ENCODE results near the gene TRIP12.
"Not testable (repeated sequence)": the region's sequence is repeated elsewhere in the genome, so short reads cannot be mapped to it uniquely, and the experiment has no call there.

TRIP12 gene

GRCh38 chr2:229905601-229906000 lies 16.2 kb downstream of the TRIP12 start:
- Histone ChIP-seq H3K36me3 (ENCODE audit: insufficient read depth, low read length) (no peaks in the 10 kb centered on the region), H3K9me3 (ENCODE audit: control insufficient read depth, insufficient read depth, low read length) (no peaks in the 10 kb centered on the region), H3K4me1 (ENCODE audit: insufficient read depth, low read length) (0 out of 2 replicates have a peak, but pooled peaks cover 2% of the 10 kb centered on the region), H3K9ac (ENCODE audit: low read depth, low read length) (no peak overlapping the region)

DNA sequence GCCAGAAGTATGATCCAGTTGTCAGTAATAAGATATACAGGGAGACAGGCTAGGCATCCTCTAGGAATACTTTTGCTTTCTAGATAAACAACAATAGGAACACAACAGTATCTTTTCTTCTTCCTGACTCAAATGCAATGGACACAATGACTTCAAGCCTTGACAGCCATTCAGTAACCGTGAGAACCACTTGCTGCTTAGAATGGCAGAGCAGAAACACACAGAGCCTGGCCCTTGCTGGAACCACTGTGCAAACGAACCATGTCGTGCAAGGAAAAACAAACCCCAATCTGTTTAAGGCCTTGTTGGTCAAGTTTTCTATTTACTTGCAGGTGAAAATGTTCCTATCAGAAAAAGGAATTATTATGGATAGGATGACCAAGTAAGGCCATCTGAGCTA lies 18.8 kb downstream of the TRIP12 start:
- H3K4me1 ChIP-seq (ENCODE audit: insufficient read depth, low read length) = no peaks in the 10 kb centered on the region; the same call in 1 of the 2 replicates
- H3K9me3 ChIP-seq (ENCODE audit: control insufficient read depth, insufficient read depth, low read length) = no peaks in the 10 kb centered on the region
- H3K36me3 ChIP-seq (ENCODE audit: insufficient read depth, low read length) = no peaks in the 10 kb centered on the region

GRCh38 chr2:229901819-229902218 lies 20.0 kb downstream of the TRIP12 start:
- H3K9me3 ChIP-seq (ENCODE audit: control insufficient read depth, insufficient read depth, low read length) = no peaks in the 10 kb centered on the region
- no peaks in the 10 kb centered on the region for H3K36me3 ChIP-seq (ENCODE audit: insufficient read depth, low read length)
- H3K4me1 ChIP-seq (ENCODE audit: insufficient read depth, low read length) = no peaks in the 10 kb centered on the region; the same call in 1 of the 2 replicates
- H3K9ac ChIP-seq (ENCODE audit: low read depth, low read length) = no peak overlapping the region

More for the DNA sequence above, 18.8 kb downstream of the TRIP12 start:
- H3K9ac ChIP-seq (ENCODE audit: low read depth, low read length) = no peak overlapping the region

DNA sequence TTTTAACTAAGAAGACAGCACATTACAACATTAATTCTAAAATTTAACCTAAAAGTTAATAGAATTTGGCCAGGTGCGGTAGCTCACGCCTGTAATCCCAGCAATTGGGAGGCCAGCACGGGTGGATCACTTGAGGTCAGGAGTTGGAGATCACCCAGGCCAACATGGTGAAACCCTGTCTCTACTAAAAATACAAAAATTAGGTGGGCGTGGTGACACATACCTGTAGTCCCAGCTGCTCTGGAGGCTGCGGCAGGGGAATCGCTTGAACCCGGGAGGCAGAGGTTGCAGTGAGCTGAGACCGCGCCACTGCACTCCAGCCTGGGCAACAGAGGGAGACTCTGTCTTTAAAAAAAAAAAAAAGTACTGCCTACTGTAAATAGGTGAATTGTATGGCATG lies 21.3 kb downstream of the TRIP12 start:
- H3K9ac ChIP-seq (ENCODE audit: low read depth, low read length); H3K4me1 ChIP-seq (ENCODE audit: insufficient read depth, low read length); H3K36me3 ChIP-seq (ENCODE audit: insufficient read depth, low read length); H3K9me3 ChIP-seq (ENCODE audit: control insufficient read depth, insufficient read depth, low read length): not testable (repeated sequence)

DNA sequence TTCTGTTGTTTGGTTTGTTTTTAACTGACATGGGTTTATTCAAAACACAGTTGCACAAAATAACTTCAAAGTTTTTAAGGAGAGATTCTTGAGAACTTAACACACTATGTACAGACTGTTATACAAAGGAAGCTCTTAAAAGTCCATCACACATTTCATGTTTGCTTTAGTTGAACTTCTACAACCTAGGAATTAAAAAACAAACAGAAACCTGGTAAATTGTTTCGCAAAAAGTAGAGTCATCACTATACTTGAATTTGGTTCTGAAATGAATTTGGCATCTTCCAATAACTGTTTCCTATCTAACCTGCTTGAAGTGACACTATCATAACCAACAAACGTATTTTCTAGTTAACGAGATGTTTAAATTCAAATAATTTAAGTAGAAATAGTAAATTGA lies 21.8 kb downstream of the TRIP12 start:
- H3K36me3 ChIP-seq (ENCODE audit: insufficient read depth, low read length) = no peaks in the 10 kb centered on the region
- no peak overlapping the region for H3K9ac ChIP-seq (ENCODE audit: low read depth, low read length)
- H3K4me1 ChIP-seq (ENCODE audit: insufficient read depth, low read length) = no peaks in the 10 kb centered on the region; the same call in 1 of the 2 replicates
- no peaks in the 10 kb centered on the region for H3K9me3 ChIP-seq (ENCODE audit: control insufficient read depth, insufficient read depth, low read length)

- Histone ChIP-seq H3K9me3 (ENCODE audit: control insufficient read depth, insufficient read depth, low read length) (no peaks in the 10 kb centered on the region), H3K36me3 (ENCODE audit: insufficient read depth, low read length) (no peaks in the 10 kb centered on the region), H3K9ac (ENCODE audit: low read depth, low read length) (no peak overlapping the region), H3K4me1 (ENCODE audit: insufficient read depth, low read length) (no peaks in the 10 kb centered on the region; the same call in 1 of the 2 replicates)
These were observed 22.2 kb downstream of the TRIP12 start for GRCh38 chr2:229899604-229900003.

DNA sequence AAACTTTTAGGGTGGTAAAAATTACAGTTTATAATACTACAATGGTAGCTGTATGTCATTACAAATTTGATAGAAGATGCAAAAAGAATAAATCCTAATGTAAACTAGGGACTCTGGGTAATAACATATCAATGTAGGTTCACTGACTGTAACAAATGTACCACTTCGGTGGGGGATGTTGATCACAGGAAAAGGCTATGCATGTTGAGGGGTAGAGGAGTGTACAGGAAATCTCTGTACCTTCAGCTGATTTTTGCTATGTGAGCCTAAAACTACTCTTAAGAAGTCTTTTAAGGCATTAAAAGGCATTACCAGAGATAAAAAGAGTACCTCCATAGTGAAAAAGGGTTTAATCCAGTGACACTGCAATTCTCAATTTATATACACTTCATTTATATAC lies 25.0 kb downstream of the TRIP12 start:
- Histone ChIP-seq H3K4me1 (ENCODE audit: insufficient read depth, low read length) (no peaks in the 10 kb centered on the region; the same call in 1 of the 2 replicates), H3K9ac (ENCODE audit: low read depth, low read length) (no peak overlapping the region), H3K36me3 (ENCODE audit: insufficient read depth, low read length) (no peaks in the 10 kb centered on the region), H3K9me3 (ENCODE audit: control insufficient read depth, insufficient read depth, low read length) (no peaks in the 10 kb centered on the region)

- H3K9ac ChIP-seq (ENCODE audit: low read depth, low read length) = no peak overlapping the region
- no peaks in the 10 kb centered on the region for H3K4me1 ChIP-seq (ENCODE audit: insufficient read depth, low read length)
- 0 out of 2 replicates have a peak, but pooled peaks cover 3% of the 10 kb centered on the region for H3K36me3 ChIP-seq (ENCODE audit: insufficient read depth, low read length)
- no peaks in the 10 kb centered on the region for H3K9me3 ChIP-seq (ENCODE audit: control insufficient read depth, insufficient read depth, low read length)
These were observed 32.8 kb downstream of the TRIP12 start for GRCh38 chr2:229889023-229889422.

GRCh38 chr2:229888031-229888430 lies 33.8 kb downstream of the TRIP12 start:
- H3K36me3 ChIP-seq (ENCODE audit: insufficient read depth, low read length) = 0 out of 2 replicates have a peak, but pooled peaks cover 3% of the 10 kb centered on the region
- H3K9ac ChIP-seq (ENCODE audit: low read depth, low read length) = no peak overlapping the region
- no peaks in the 10 kb centered on the region for H3K9me3 ChIP-seq (ENCODE audit: control insufficient read depth, insufficient read depth, low read length)
- H3K4me1 ChIP-seq (ENCODE audit: insufficient read depth, low read length) = no peaks in the 10 kb centered on the region

DNA sequence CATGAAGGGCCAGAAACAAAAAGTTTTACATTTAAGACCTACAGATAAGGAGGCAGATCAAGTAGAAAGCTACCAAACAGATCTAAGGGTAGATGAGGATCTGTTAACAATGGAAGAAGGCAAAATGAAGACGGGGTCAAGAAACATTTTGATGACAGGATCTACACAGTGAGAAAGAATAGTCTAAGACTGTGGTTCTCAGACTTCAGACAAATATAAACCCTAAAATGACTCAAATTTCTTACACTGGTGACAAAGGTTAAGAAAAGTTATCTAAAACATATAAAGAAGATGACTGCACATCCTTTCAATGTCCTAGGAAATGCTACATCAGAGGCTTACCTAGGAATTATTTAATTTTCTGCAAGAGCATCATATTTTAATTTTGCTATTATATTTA lies 34.4 kb downstream of the TRIP12 start:
- H3K36me3 ChIP-seq (ENCODE audit: insufficient read depth, low read length) = 0 out of 2 replicates have a peak, but pooled peaks cover 3% of the 10 kb centered on the region
- H3K9ac ChIP-seq (ENCODE audit: low read depth, low read length) = no peak overlapping the region
- no peaks in the 10 kb centered on the region for H3K9me3 ChIP-seq (ENCODE audit: control insufficient read depth, insufficient read depth, low read length)
- H3K4me1 ChIP-seq (ENCODE audit: insufficient read depth, low read length) = no peaks in the 10 kb centered on the region

- H3K36me3 ChIP-seq (ENCODE audit: insufficient read depth, low read length) = no peaks in the 10 kb centered on the region; the same call in 1 of the 2 replicates
- no peak overlapping the region for H3K9ac ChIP-seq (ENCODE audit: low read depth, low read length)
- no peaks in the 10 kb centered on the region for H3K9me3 ChIP-seq (ENCODE audit: control insufficient read depth, insufficient read depth, low read length)
- H3K4me1 ChIP-seq (ENCODE audit: insufficient read depth, low read length) = no peaks in the 10 kb centered on the region
These were observed 36.8 kb downstream of the TRIP12 start for GRCh38 chr2:229884775-229885699.

DNA sequence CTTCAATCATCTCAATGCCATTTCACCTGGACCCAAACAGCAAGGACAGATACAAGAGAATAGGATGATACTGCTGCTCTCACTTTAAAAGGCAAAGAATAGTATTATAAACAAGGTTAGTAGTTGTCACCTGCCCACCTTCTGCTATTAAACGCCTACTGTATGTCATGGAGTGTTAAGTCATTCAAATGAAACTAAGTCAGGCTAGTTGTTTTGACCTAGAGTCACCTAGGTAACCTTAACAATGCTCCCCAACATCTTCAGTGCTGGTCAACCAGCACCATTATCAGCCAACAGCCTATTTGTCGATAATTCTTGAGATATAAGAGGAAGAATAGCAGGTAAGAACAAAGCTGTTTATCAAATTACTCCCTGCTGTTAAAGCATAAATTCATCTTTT lies 39.2 kb downstream of the TRIP12 start:
- Histone ChIP-seq H3K9ac (ENCODE audit: low read depth, low read length) (no peak overlapping the region), H3K36me3 (ENCODE audit: insufficient read depth, low read length) (no peaks in the 10 kb centered on the region; the same call in 1 of the 2 replicates), H3K9me3 (ENCODE audit: control insufficient read depth, insufficient read depth, low read length) (no peaks in the 10 kb centered on the region), H3K4me1 (ENCODE audit: insufficient read depth, low read length) (no peaks in the 10 kb centered on the region)

DNA sequence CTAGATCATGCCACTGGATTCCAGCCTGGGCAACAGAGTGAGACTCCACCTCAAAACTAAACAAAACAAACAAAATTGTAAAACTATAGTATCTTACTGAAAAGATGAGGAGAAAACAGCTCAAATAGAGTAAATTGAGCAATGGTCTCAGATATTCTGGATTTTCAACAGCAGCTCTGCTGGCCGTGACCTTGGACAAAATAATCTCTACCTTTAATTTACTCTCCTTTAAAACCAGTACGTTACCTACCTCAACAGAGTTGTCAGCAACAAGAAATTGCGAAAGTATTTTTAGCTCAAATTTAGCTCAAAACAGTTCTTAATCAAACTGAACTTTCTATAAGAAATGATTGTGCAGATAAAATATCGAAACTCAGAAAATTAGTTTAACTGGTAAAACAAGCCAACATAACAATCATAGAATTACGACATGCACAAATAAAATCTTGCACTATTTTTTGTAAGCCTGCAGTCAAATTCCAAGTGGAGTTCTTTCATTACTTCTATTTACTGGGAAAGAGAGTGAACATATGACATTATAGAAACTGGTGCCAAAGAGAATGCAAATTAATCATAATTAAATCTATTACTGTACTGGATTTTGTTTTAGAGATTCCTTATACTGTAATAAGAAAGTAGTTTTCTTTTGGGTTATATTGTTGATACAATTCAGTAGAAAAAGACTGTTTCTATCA lies 40.8 kb downstream of the TRIP12 start:
- Histone ChIP-seq H3K9me3 (ENCODE audit: control insufficient read depth, insufficient read depth, low read length) (no peaks in the 10 kb centered on the region), H3K9ac (ENCODE audit: low read depth, low read length) (no peak overlapping the region), H3K4me1 (ENCODE audit: insufficient read depth, low read length) (no peaks in the 10 kb centered on the region), H3K36me3 (ENCODE audit: insufficient read depth, low read length) (no peaks in the 10 kb centered on the region; the same call in 1 of the 2 replicates)

GRCh38 chr2:229879191-229879950 lies 42.4 kb downstream of the TRIP12 start:
- H3K36me3 ChIP-seq (ENCODE audit: insufficient read depth, low read length) = no peaks in the 10 kb centered on the region; the same call in 1 of the 2 replicates
- H3K4me1 ChIP-seq (ENCODE audit: insufficient read depth, low read length) = no peaks in the 10 kb centered on the region
- no peak overlapping the region for H3K9ac ChIP-seq (ENCODE audit: low read depth, low read length)
- no peaks in the 10 kb centered on the region for H3K9me3 ChIP-seq (ENCODE audit: control insufficient read depth, insufficient read depth, low read length)

Data from ES-I3 (cell line).